B cell (primary cell): ENCODE data around the gene ALG1L2. TPM values are rescaled to one million over a fixed set of nuclear protein-coding genes. Genes with fewer than 3 reads are reported as not detected.
"Not testable (repeated sequence)": the region's sequence is repeated elsewhere in the genome, so short reads cannot be mapped to it uniquely, and the experiment has no call there.

Experiments used
- ATAC-seq: fragments of 200-7000 bp; cut with Tn5 transposase; one replicate; pipeline ENCODE4 v1.10.0; 2021; ENCODE audit warnings: low read depth, mild to moderate bottlenecking, moderate number of reproducible peaks, moderate library complexity
- CTCF ChIA-PET: fragments of 350-600 bp; sonication (Branson Sonifier 250); formaldehyde crosslinking; loops from one replicate; lab custom pipeline; 2021; ENCODE audit warnings: antibody characterized with exemption, inconsistent platforms; lab: Charles Lee
- POLR2A ChIA-PET: fragments of 350-600 bp; sonication (Branson Sonifier 250); formaldehyde crosslinking; loops from one replicate; lab custom pipeline; 2021; ENCODE audit warnings: antibody characterized with exemption; lab: Charles Lee
- DNase-seq: peaks from one replicate; pipeline ENCODE4 v3.0.0; 2013
- H2AFZ ChIP-seq: 2 replicates; pipeline ENCODE4 v1.6.1; 2012; ENCODE audit warnings: mild to moderate bottlenecking, low read depth, low read length; ENCODE audit not compliant: insufficient read depth, poor library complexity, severe bottlenecking
- H3K27ac ChIP-seq, 2 donors: 1 replicate in 1 of 2; 2 replicates in 1 of 2; pipeline ENCODE4 v1.5.1; 2012 to 2013; ENCODE audit warnings: low read length in 2 of 2, mild to moderate bottlenecking in 2 of 2, moderate library complexity in 1 of 2
- H3K27me3 ChIP-seq, 4 experiments: fragments of 200-600 bp in 1 of 4; sonication (generic) in 1 of 4; replicated peaks in 1 of 4; 1 replicate in 2 of 4; 2 replicates in 2 of 4; pipeline versions ENCODE4 v1.6.1 to v1.7.0; 2013 to 2016; ENCODE audit warnings: low read length in 3 of 4, mild to moderate bottlenecking in 2 of 4, mixed read lengths in 1 of 4, moderate library complexity in 1 of 4; ENCODE audit not compliant: insufficient read depth in 4 of 4, control insufficient read depth in 3 of 4; ENCODE audit errors: control extremely low read depth in 1 of 4
- H3K36me3 ChIP-seq, 2 experiments: replicated peaks in 1 of 2; 1 replicate in 1 of 2; 2 replicates in 1 of 2; pipeline versions ENCODE4 v1.6.1 to v1.7.1; 2013; ENCODE audit warnings: low read length in 1 of 2; ENCODE audit not compliant: insufficient read depth in 2 of 2, control insufficient read depth in 1 of 2; ENCODE audit errors: control extremely low read depth in 1 of 2, extremely low read depth in 1 of 2
- H3K4me1 ChIP-seq, 2 donors: fragments of 200-600 bp in 1 of 2; sonication (generic) in 1 of 2; 1 replicate in 1 of 2; 2 replicates in 1 of 2; pipeline versions ENCODE4 v1.5.1 to v1.6.1; 2013 to 2017; ENCODE audit warnings: low read length in 2 of 2; ENCODE audit not compliant: control insufficient read depth in 2 of 2, insufficient read depth in 2 of 2
- H3K4me2 ChIP-seq: replicated peaks from 2 replicates; pipeline ENCODE3; 2012; ENCODE audit warnings: mild to moderate bottlenecking, low read depth, low read length; ENCODE audit not compliant: poor library complexity, severe bottlenecking
- H3K4me3 ChIP-seq, 5 experiments: fragments of 200-600 bp in 1 of 5; sonication (generic) in 1 of 5; 1 replicate in 3 of 5; 2 replicates in 2 of 5; pipeline versions ENCODE4 v1.5.1 to v1.7.0; 2011 to 2016; ENCODE audit warnings: low read length in 4 of 5, mild to moderate bottlenecking in 4 of 5, low read depth in 2 of 5, control low read depth in 1 of 5, moderate library complexity in 1 of 5; ENCODE audit not compliant: insufficient read depth in 1 of 5; ENCODE audit errors: control extremely low read depth in 1 of 5, extremely low read depth in 1 of 5
- H3K79me2 ChIP-seq: fragments of 200-600 bp; sonication (generic); one replicate; pipeline ENCODE4 v1.6.0; 2016; ENCODE audit warnings: low read length; ENCODE audit not compliant: control insufficient read depth, insufficient read depth
- H3K9ac ChIP-seq: fragments of 200-600 bp; sonication (generic); 2 replicates; pipeline ENCODE4 v1.6.1; 2017; ENCODE audit warnings: mild to moderate bottlenecking, low read length, moderate library complexity
- H3K9me3 ChIP-seq, 3 donors: one replicate each; pipeline versions ENCODE4 v1.6.1 to v1.7.1; 2013; ENCODE audit warnings: low read length in 2 of 3; ENCODE audit not compliant: control insufficient read depth in 2 of 3, insufficient read depth in 1 of 3; ENCODE audit errors: control extremely low read depth in 1 of 3
- H4K20me1 ChIP-seq: 2 replicates; pipeline ENCODE4 v1.6.0; 2012; ENCODE audit warnings: mild to moderate bottlenecking, low read length; ENCODE audit not compliant: insufficient read depth, control insufficient read depth, poor library complexity, severe bottlenecking
- H3K27ac Mint-ChIP-seq: one replicate; pipeline ENCODE4 v1.8.0; 2021; ENCODE audit warnings: mixed read lengths
- H3K27me3 Mint-ChIP-seq: one replicate; pipeline ENCODE4 v1.8.0; 2021; ENCODE audit warnings: mixed read lengths
- H3K4me1 Mint-ChIP-seq: one replicate; pipeline ENCODE4 v1.8.0; 2021; ENCODE audit warnings: mixed read lengths
- H3K4me3 Mint-ChIP-seq: one replicate; pipeline ENCODE4 v1.8.0; 2021; ENCODE audit warnings: mixed read lengths
- H3K9me3 Mint-ChIP-seq: one replicate; pipeline ENCODE4 v1.8.0; 2022; ENCODE audit warnings: mixed read lengths; ENCODE audit not compliant: insufficient read depth
- WGBS: methylation state at CpG from one replicate; pipeline ENCODE4 v1.1.5; 2013; ENCODE audit warnings: missing lambda C conversion rate; ENCODE audit not compliant: insufficient coverage; 5-methylcytosine and 5-hydroxymethylcytosine counted together
- intact Hi-C: fragments of 100-400 bp; cut with micrococcal nuclease; formaldehyde crosslinking; loops from one replicate; pipeline ENCODE4 v1.10.0; 2022
- polyA plus RNA-seq: library from polyadenylated mRNA; depleted of rRNA; stranded (reverse); fragments of >200 nt; gene quantifications from 2 replicates; pipeline ENCODE4 v1.2.3, GENCODE V29; 2012
- total RNA-seq, 2 donors: library from RNA; stranded (reverse); fragments of 120-200 nt in 1 of 2; gene quantifications; 1 replicate in 1 of 2; 2 replicates in 1 of 2; pipeline versions ENCODE4 v1.2.3 to v1.2.4, GENCODE V29; 2013 to 2022
- TF ChIP-seq, protein P1 (sequence below): fragments of 200-600 bp; IDR thresholded peaks from one replicate; pipeline ENCODE4 v1.8.0; 2022; ENCODE audit warnings: antibody characterized with exemption, mild to moderate bottlenecking

Gene ALG1L2
- total and polyA plus RNA-seq, 2 donors (not counting 1 experiment from before 2014, with no cell fraction given): 8.8 TPM; not detected in 1

DNA sequence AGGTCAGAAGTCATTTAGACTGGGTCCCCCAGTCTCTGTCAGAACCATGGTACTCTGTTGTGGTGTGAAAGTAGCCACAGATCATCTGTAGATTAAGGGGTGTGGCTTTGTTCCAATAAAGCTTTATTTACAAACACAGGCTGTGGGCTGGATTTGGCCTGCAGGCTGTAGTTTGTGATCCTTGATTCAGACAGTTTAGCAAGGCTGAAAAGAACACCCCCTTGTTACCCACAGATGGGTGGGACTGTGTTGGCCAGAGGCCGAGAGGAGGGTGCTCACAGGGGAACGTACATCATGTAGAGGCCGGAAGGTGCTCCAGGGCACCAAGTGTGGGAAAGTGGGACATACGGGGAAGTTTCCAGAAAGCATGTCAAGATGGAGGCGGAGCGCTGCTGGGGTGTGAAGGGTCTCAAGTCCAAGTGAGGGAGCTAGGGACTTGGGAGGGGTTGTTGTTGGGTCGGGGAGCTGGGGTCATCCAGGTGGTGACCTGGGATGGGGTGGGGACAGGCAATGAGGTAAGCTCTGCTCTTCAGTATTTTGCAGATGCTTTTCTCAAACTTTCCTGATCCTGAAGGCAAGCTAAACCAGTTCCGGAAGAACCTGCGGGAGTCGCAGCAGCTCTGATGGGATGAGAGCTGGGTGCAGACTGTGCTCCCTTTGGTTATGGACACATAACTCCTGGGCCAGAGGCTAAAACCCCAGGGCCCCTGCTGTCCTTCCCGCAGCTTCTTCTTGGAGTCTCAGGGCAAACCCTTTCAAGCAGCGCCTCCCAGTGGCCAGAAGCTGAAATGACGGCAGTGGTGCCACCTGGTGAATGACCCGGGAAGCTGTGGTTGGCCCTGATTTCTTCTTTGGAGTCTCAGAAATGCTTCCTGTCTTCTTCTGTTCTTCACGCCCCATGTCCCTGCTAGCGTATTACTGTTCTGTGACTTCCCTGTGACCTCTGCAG, 16.3 kb downstream of the ALG1L2 start:
- H3K27me3 Mint-ChIP-seq, H3K79me2 ChIP-seq, H3K27ac Mint-ChIP-seq, H2AFZ ChIP-seq, ATAC-seq, H4K20me1 ChIP-seq, H3K9ac ChIP-seq, H3K4me3 ChIP-seq, H3K27me3 ChIP-seq, H3K4me3 Mint-ChIP-seq, H3K27ac ChIP-seq, POLR2A ChIA-PET, H3K36me3 ChIP-seq, H3K9me3 Mint-ChIP-seq, H3K9me3 ChIP-seq, H3K4me2 ChIP-seq: not testable (repeated sequence)
- peaks cover 11 to 22% of the 10 kb centered on the region in 2 donors for H3K4me1 ChIP-seq
- peak; percentile 46 for DNase-seq
- TF ChIP-seq, protein P1, sequence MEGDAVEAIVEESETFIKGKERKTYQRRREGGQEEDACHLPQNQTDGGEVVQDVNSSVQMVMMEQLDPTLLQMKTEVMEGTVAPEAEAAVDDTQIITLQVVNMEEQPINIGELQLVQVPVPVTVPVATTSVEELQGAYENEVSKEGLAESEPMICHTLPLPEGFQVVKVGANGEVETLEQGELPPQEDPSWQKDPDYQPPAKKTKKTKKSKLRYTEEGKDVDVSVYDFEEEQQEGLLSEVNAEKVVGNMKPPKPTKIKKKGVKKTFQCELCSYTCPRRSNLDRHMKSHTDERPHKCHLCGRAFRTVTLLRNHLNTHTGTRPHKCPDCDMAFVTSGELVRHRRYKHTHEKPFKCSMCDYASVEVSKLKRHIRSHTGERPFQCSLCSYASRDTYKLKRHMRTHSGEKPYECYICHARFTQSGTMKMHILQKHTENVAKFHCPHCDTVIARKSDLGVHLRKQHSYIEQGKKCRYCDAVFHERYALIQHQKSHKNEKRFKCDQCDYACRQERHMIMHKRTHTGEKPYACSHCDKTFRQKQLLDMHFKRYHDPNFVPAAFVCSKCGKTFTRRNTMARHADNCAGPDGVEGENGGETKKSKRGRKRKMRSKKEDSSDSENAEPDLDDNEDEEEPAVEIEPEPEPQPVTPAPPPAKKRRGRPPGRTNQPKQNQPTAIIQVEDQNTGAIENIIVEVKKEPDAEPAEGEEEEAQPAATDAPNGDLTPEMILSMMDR: peak; percentile 65
- WGBS: 64% methylated on average over 7 of the region's 16 CpGs
- H3K4me1 Mint-ChIP-seq: peaks cover 29% of the 10 kb centered on the region
- intact Hi-C loops: loop anchor here (5.0 kb wide), 1 partner anchor 471 kb away; no protein-coding TSS in a partner anchor
- CTCF ChIA-PET: interaction anchor here (0.6 to 4.8 kb wide), 7 partner anchors 8 to 157 kb away, joined by 3 to 21 read pairs (median 5); no protein-coding TSS in a partner anchor

DNA sequence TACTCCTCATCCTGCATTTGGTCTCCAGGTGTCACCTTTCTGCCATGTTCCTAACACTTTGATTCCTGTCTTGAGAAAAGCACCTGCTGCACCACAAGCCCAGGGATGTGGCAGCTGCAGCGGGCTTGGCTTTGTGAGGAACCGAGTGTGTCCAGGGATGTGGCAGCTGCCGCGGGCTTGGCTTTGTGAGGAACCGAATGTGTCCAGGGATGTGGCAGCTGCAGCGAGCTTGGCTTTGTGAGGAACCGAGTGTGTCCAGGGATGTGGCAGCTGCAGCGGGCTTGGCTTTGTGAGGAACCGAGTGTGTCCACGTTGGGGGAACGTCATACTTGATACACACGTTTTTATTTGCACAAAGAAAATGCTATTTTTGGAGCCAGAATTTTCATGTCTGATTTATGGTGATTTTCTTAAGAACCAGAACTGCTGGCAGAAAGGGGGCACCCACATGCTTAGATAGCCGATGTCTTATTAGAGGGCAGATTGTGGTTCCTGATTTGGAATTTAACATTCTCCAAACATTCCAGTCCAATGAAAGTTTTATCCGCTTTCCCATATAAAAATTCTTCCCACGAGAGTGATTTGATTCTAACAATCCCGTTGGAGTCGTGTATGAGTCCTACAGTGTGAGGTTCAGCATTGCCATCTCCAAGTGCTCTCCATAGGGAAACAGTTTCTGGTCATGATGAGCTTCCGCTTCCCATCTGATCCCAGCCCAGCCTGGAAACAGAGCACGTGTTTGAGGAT, 17.2 kb downstream of the ALG1L2 start:
- peaks cover 21% of the 10 kb centered on the region for H3K4me1 Mint-ChIP-seq
- 91% methylated on average over 10 of the region's 19 CpGs for WGBS
- H3K4me3 Mint-ChIP-seq, H3K27ac ChIP-seq, H3K36me3 ChIP-seq, H3K27me3 Mint-ChIP-seq, ATAC-seq, H2AFZ ChIP-seq, H3K4me2 ChIP-seq, H4K20me1 ChIP-seq, H3K9ac ChIP-seq, H3K79me2 ChIP-seq, H3K9me3 ChIP-seq, H3K9me3 Mint-ChIP-seq, H3K27ac Mint-ChIP-seq, H3K4me3 ChIP-seq, DNase-seq, H3K27me3 ChIP-seq: not testable (repeated sequence)
- CTCF ChIA-PET: interaction anchor here (4.8 kb wide), 1 partner anchor 71 kb away, joined by 21 read pairs; no protein-coding TSS in a partner anchor
- POLR2A ChIA-PET: interaction anchor here (0.6 kb wide), 1 partner anchor 471 kb away, joined by 5 read pairs; no protein-coding TSS in a partner anchor
- intact Hi-C loops: loop anchor here (5.0 kb wide), 1 partner anchor 472 kb away; no protein-coding TSS in a partner anchor
- H3K4me1 ChIP-seq: peaks cover 4 to 14% of the 10 kb centered on the region in 2 donors

DNA sequence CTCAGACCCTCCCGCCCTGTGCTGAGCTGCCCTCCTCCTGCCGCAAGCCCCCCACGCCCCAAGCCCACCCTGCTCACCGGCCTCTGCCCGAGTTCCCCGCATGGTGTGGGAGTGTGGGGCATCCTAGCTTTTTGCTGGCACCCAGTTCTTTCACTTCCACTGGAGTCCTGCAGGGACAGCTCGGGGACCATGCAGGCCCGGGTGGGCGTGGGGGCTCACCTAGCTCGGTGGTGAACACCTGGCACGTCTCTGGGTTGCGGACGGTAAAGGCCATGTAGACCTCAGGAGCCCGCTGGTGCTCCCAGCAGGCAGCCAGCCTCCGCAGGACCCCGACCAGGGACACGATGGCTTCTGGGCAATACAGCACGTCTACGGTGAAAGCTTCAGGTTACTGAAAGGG, 20.9 kb downstream of the ALG1L2 start:
- H3K9me3 ChIP-seq, H3K4me1 ChIP-seq, H3K79me2 ChIP-seq, intact Hi-C loops, H3K27ac ChIP-seq, DNase-seq, H3K9me3 Mint-ChIP-seq, H2AFZ ChIP-seq, H3K27ac Mint-ChIP-seq, H3K9ac ChIP-seq, H4K20me1 ChIP-seq, H3K4me1 Mint-ChIP-seq, H3K4me3 ChIP-seq, H3K4me3 Mint-ChIP-seq, H3K27me3 Mint-ChIP-seq, H3K4me2 ChIP-seq, H3K36me3 ChIP-seq, ATAC-seq, POLR2A ChIA-PET, H3K27me3 ChIP-seq: not testable (repeated sequence)
- CTCF ChIA-PET: interaction anchor here (2.0 kb wide), 1 partner anchor 160 kb away, joined by 5 read pairs; no protein-coding TSS in a partner anchor
- 97% methylated on average over 18 of the region's 19 CpGs for WGBS
